UCSD-AML1 (cell line): Measurements from ENCODE around the gene LENG1.
"Not testable (repeated sequence)": the region's sequence is repeated elsewhere in the genome, so short reads cannot be mapped to it uniquely, and the experiment has no call there.

Experiments
- DNase-seq: peaks from one replicate; lab custom pipeline; 2025; ENCODE audit not compliant: unreplicated experiment; lab: John Stamatoyannopoulos, UW

Gene LENG1

GRCh38 chr19:54159352-54160181 lies at the start of gene LENG1:
Gene LENG1 (minus strand): TSS chr19:54159721. CDS start chr19:54159695, 26 bp downstream.
- peak; percentile 99 for DNase-seq

GRCh38 chr19:54208784-54209057 lies 49.2 kb upstream of the LENG1 start:
- no peak for DNase-seq

- peak; percentile 87 for DNase-seq
These were observed 48.7 kb upstream of the LENG1 start for GRCh38 chr19:54207983-54208783.

GRCh38 chr19:54207676-54207982 lies 48.1 kb upstream of the LENG1 start:
- DNase-seq: no peak

GRCh38 chr19:54207193-54207592 lies 47.7 kb upstream of the LENG1 start:
- not testable (repeated sequence) for DNase-seq

- no peak for DNase-seq
These were observed 47.3 kb upstream of the LENG1 start for GRCh38 chr19:54206831-54207177.

GRCh38 chr19:54206030-54206830 lies 46.7 kb upstream of the LENG1 start:
- DNase-seq: no peak

GRCh38 chr19:54204767-54205468 lies 45.4 kb upstream of the LENG1 start:
- DNase-seq: no peak

GRCh38 chr19:54203151-54203611 lies 43.7 kb upstream of the LENG1 start:
- no peak for DNase-seq

- no peak for DNase-seq
These were observed 42.5 kb upstream of the LENG1 start for GRCh38 chr19:54201980-54202379.

GRCh38 chr19:54201172-54201701 lies 41.7 kb upstream of the LENG1 start:
- DNase-seq: no peak

- DNase-seq: no peak
These were observed 39.9 kb upstream of the LENG1 start for GRCh38 chr19:54199401-54199800.

GRCh38 chr19:54197121-54197520 lies 37.6 kb upstream of the LENG1 start:
- DNase-seq: no peak

GRCh38 chr19:54196536-54196935 lies 37.0 kb upstream of the LENG1 start:
- no peak for DNase-seq

GRCh38 chr19:54194463-54194862 lies 34.9 kb upstream of the LENG1 start:
- DNase-seq: not testable (repeated sequence)

GRCh38 chr19:54193011-54193410 lies 33.5 kb upstream of the LENG1 start:
- DNase-seq: no peak

GRCh38 chr19:54191811-54192453 lies 32.4 kb upstream of the LENG1 start:
- no peak for DNase-seq

GRCh38 chr19:54191011-54191810 lies 31.7 kb upstream of the LENG1 start, which contains the start of gene TSEN34:
Gene TSEN34 (plus strand): TSS chr19:54191308. CDS start chr19:54191365, 57 bp downstream.
- DNase-seq: peak; percentile 95

GRCh38 chr19:54190503-54191010 lies 31.0 kb upstream of the LENG1 start:
- DNase-seq: peak; percentile 100
